ENCODE measurements around the gene DAAM1. TPM values are rescaled to one million over a fixed set of nuclear protein-coding genes. Genes with fewer than 3 reads are reported as not detected.

Gene DAAM1
- total RNA-seq, 1 donor from 2014 or later, result 64.3 TPM

- peaks cover 29% of the 10 kb centered on the region for H3K4me1 Mint-ChIP-seq (ENCODE audit: unreplicated experiment)
- DNase-seq (ENCODE audit: extremely low spot score, unreplicated experiment), result no peak
- H3K36me3 Mint-ChIP-seq, result peaks cover 4% of the 10 kb centered on the region
- H3K27me3 Mint-ChIP-seq, result peaks cover 8% of the 10 kb centered on the region
- TF ChIP-seq CTCF (conservative IDR thresholded peaks at IDR 0.05), result no peak
- peak overlapping the region; percentile 99 for H3K4me3 Mint-ChIP-seq
- no peaks in the 10 kb centered on the region for H3K9me3 Mint-ChIP-seq
- peak overlapping the region; percentile 97 for H3K27ac Mint-ChIP-seq
These were observed 1.3 kb upstream of the DAAM1 start for GRCh38 chr14:59187118-59187517.

- H3K36me3 Mint-ChIP-seq, result peaks cover 4% of the 10 kb centered on the region
- peak overlapping the region; percentile 97 for H3K27ac Mint-ChIP-seq
- H3K4me1 Mint-ChIP-seq (ENCODE audit: unreplicated experiment), result peaks cover 34% of the 10 kb centered on the region
These were observed 536 bp upstream of the DAAM1 start for GRCh38 chr14:59187802-59188460.

GRCh38 chr14:59189091-59189785 lies 771 bp downstream of the DAAM1 start:
- H3K27me3 Mint-ChIP-seq, result peaks cover 8% of the 10 kb centered on the region
- H3K27ac Mint-ChIP-seq, result peak overlapping the region; percentile 97
- peak overlapping the region; percentile 99 for H3K4me3 Mint-ChIP-seq
- peaks cover 44% of the 10 kb centered on the region for H3K4me1 Mint-ChIP-seq (ENCODE audit: unreplicated experiment)
- peak; percentile 79 for DNase-seq (ENCODE audit: extremely low spot score, unreplicated experiment)
- TF ChIP-seq CTCF (conservative IDR thresholded peaks at IDR 0.05), result no peak
- H3K36me3 Mint-ChIP-seq, result peaks cover 7% of the 10 kb centered on the region
- H3K9me3 Mint-ChIP-seq, result no peaks in the 10 kb centered on the region

More at GRCh38 chr14:59187802-59188460, 536 bp upstream of the DAAM1 start:
- no peak for DNase-seq (ENCODE audit: extremely low spot score, unreplicated experiment)
- TF ChIP-seq CTCF (conservative IDR thresholded peaks at IDR 0.05), result no peak
- peak overlapping the region; percentile 99 for H3K4me3 Mint-ChIP-seq
- no peaks in the 10 kb centered on the region for H3K9me3 Mint-ChIP-seq
- peaks cover 8% of the 10 kb centered on the region for H3K27me3 Mint-ChIP-seq

- Mint-ChIP-seq H3K4me1 (ENCODE audit: unreplicated experiment) (peaks cover 50% of the 10 kb centered on the region), H3K4me3 (peak overlapping the region; percentile 99), H3K27me3 (peaks cover 5% of the 10 kb centered on the region), H3K9me3 (no peaks in the 10 kb centered on the region), H3K36me3 (peaks cover 7% of the 10 kb centered on the region), H3K27ac (peak overlapping the region; percentile 97)
- DNase-seq (ENCODE audit: extremely low spot score, unreplicated experiment), result peak; percentile 84
- TF ChIP-seq CTCF (conservative IDR thresholded peaks at IDR 0.05), result no peak
These were observed 1.4 kb downstream of the DAAM1 start for GRCh38 chr14:59189786-59190368.

GRCh38 chr14:59190372-59190771 lies 1.9 kb downstream of the DAAM1 start:
- no peak for TF ChIP-seq CTCF (conservative IDR thresholded peaks at IDR 0.05)
- Mint-ChIP-seq H3K9me3 (no peaks in the 10 kb centered on the region), H3K4me1 (ENCODE audit: unreplicated experiment) (peaks cover 50% of the 10 kb centered on the region), H3K27me3 (peaks cover 3% of the 10 kb centered on the region), H3K36me3 (peaks cover 7% of the 10 kb centered on the region), H3K4me3 (peak overlapping the region; percentile 99), H3K27ac (peak overlapping the region; percentile 97)
- DNase-seq (ENCODE audit: extremely low spot score, unreplicated experiment), result no peak
